PC-3 (cell line): Measurements from ENCODE around the gene DCAF5. TPM values are rescaled to one million over a fixed set of nuclear protein-coding genes. Genes with fewer than 3 reads are reported as not detected.

Experiments used
- ATAC-seq: fragments of 200-7000 bp; cut with Tn5 transposase; 2 replicates; pipeline ENCODE4 v1.9.1; 2020; ENCODE audit warnings: mild to moderate bottlenecking, moderate library complexity
- BruUV-seq: library from RNA; stranded (reverse); fragments of 400-500 nt; replicated peaks from 2 replicates; lab custom pipeline; 2021; lab: Mats Ljungman, UMichigan
- CTCF ChIA-PET: fragments of 300-600 bp; sonication (Branson Sonifier 250); formaldehyde crosslinking; loops from one replicate; lab custom pipeline; 2022; ENCODE audit warnings: antibody characterized with exemption; lab: Charles Lee
- POLR2A ChIA-PET: fragments of 300-600 bp; sonication (Branson Sonifier 250); formaldehyde crosslinking; loops from one replicate; lab custom pipeline; 2022; ENCODE audit warnings: antibody characterized with exemption; ENCODE audit not compliant: unreplicated experiment; lab: Charles Lee
- DNase-seq: peaks from one replicate; pipeline ENCODE4 v3.0.0-alpha.2; 2015
- H2AFZ ChIP-seq: fragments of 300-600 bp; sonication (generic); 2 replicates; pipeline ENCODE4 v1.6.0; 2016; ENCODE audit warnings: antibody characterized with exemption, low read length
- H3F3A ChIP-seq: fragments of 300-600 bp; sonication (generic); one replicate; pipeline ENCODE4 v1.6.0; 2017; ENCODE audit warnings: antibody characterized with exemption, low read length, control low read depth, mild to moderate bottlenecking; ENCODE audit not compliant: unreplicated experiment
- H3K27ac ChIP-seq: fragments of 300-600 bp; sonication (generic); 2 replicates; pipeline ENCODE4 v1.5.1; 2016; ENCODE audit warnings: mild to moderate bottlenecking, low read length
- H3K27me3 ChIP-seq: fragments of 300-600 bp; sonication (generic); 2 replicates; pipeline ENCODE4 v1.6.1; 2016; ENCODE audit warnings: low read length, mixed read lengths
- H3K36me3 ChIP-seq: fragments of 300-600 bp; sonication (generic); 2 replicates; pipeline ENCODE4 v1.6.1; 2016; ENCODE audit warnings: low read depth, mixed run types, low read length, mixed read lengths
- H3K4me1 ChIP-seq: fragments of 300-600 bp; sonication (generic); 2 replicates; pipeline ENCODE4 v1.5.1; 2016; ENCODE audit warnings: low read length; ENCODE audit not compliant: insufficient read depth
- H3K4me2 ChIP-seq: fragments of 300-600 bp; sonication (generic); 2 replicates; pipeline ENCODE4 v1.6.0; 2016; ENCODE audit warnings: low read length
- H3K4me3 ChIP-seq: fragments of 300-600 bp; sonication (generic); 2 replicates; pipeline ENCODE4 v1.5.1; 2016; ENCODE audit warnings: mild to moderate bottlenecking, low read length, mixed read lengths
- H3K79me2 ChIP-seq: fragments of 300-600 bp; sonication (generic); 2 replicates; pipeline ENCODE4 v1.6.1; 2017; ENCODE audit warnings: low read length, mixed read lengths
- H3K9ac ChIP-seq: fragments of 300-600 bp; sonication (generic); 2 replicates; pipeline ENCODE4 v1.6.0; 2016; ENCODE audit warnings: mild to moderate bottlenecking, low read length
- H3K9me2 ChIP-seq: fragments of 300-600 bp; sonication (generic); replicated peaks from 2 replicates; pipeline ENCODE4 v1.6.1; 2016; ENCODE audit warnings: mixed run types, low read length, mixed read lengths
- H3K9me3 ChIP-seq: fragments of 300-600 bp; sonication (generic); 2 replicates; pipeline ENCODE4 v1.6.1; 2016; ENCODE audit warnings: low read length, mixed read lengths
- H4K20me1 ChIP-seq: fragments of 300-600 bp; sonication (generic); 2 replicates; pipeline ENCODE4 v1.6.1; 2016; ENCODE audit warnings: low read length, mixed read lengths
- EZH2 ChIP-seq: fragments of 300-600 bp; sonication (generic); IDR thresholded peaks from one replicate; pipeline ENCODE4 v1.6.1; 2017; ENCODE audit warnings: antibody characterized with exemption, mild to moderate bottlenecking, low read length; ENCODE audit not compliant: unreplicated experiment
- EZH2phosphoT487 ChIP-seq: fragments of 300-600 bp; sonication (generic); IDR thresholded peaks from 2 replicates; pipeline ENCODE4 v1.6.1; 2018; ENCODE audit warnings: mild to moderate bottlenecking, antibody characterized with exemption, low read length, borderline replicate concordance
- intact Hi-C: fragments of 100-400 bp; cut with micrococcal nuclease; formaldehyde crosslinking; loops from 2 replicates; pipeline ENCODE4 v1.9.0; 2023
- total RNA-seq: library from RNA; depleted of rRNA; stranded (reverse); fragments of >200 nt; gene quantifications from 2 replicates; pipeline ENCODE4 v1.2.3, GENCODE V29; 2014
- TF ChIP-seq, protein P1 (sequence below): fragments of 300-600 bp; sonication (generic); conservative IDR thresholded peaks from 2 replicates; pipeline ENCODE4 v1.5.1; 2017; ENCODE audit warnings: antibody characterized with exemption, low read depth, mild to moderate bottlenecking, low read length

DCAF5 gene
- total RNA-seq, 1 experiment from 2014 or later = 17.5 TPM

DNA sequence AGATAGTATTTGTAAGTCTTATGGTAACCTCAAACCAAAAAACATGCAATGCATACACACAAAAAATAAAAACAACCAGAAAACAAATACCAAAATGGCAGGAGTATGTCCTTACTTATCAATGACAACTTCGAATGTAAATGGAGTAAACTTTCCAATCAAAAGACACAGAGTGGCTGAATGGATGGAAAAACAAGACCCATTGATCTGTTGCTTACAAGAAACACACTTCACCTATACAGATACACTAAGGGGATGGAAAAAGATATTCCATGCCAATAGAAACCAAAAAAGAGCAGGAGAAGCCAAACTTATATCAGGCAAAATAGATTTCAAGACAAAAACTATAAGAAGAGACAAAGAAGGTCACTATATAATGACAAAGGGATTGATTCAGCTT, 8.7 kb upstream of the DCAF5 start:
- peaks cover 6% of the 10 kb centered on the region; the same call in 1 of the 2 replicates for H3K27me3 ChIP-seq
- no peak overlapping the region for H3K4me3 ChIP-seq
- TF ChIP-seq, protein P1, sequence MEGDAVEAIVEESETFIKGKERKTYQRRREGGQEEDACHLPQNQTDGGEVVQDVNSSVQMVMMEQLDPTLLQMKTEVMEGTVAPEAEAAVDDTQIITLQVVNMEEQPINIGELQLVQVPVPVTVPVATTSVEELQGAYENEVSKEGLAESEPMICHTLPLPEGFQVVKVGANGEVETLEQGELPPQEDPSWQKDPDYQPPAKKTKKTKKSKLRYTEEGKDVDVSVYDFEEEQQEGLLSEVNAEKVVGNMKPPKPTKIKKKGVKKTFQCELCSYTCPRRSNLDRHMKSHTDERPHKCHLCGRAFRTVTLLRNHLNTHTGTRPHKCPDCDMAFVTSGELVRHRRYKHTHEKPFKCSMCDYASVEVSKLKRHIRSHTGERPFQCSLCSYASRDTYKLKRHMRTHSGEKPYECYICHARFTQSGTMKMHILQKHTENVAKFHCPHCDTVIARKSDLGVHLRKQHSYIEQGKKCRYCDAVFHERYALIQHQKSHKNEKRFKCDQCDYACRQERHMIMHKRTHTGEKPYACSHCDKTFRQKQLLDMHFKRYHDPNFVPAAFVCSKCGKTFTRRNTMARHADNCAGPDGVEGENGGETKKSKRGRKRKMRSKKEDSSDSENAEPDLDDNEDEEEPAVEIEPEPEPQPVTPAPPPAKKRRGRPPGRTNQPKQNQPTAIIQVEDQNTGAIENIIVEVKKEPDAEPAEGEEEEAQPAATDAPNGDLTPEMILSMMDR = no peak
- TF ChIP-seq EZH2 = no peak
- TF ChIP-seq EZH2phosphoT487 = no peak
- intact Hi-C loops = no loop called here
- no peaks in the 10 kb centered on the region for H4K20me1 ChIP-seq
- no peaks in the 10 kb centered on the region for H3K9me2 ChIP-seq
- H2AFZ ChIP-seq = no peak overlapping the region
- BruUV-seq = no TSS peak
- no peaks in the 10 kb centered on the region for H3K4me1 ChIP-seq
- H3K36me3 ChIP-seq = no peaks in the 10 kb centered on the region
- no peak for DNase-seq
- H3K4me2 ChIP-seq = no peak overlapping the region
- no peaks in the 10 kb centered on the region for H3K79me2 ChIP-seq
- H3F3A ChIP-seq = no peaks in the 10 kb centered on the region
- ChIA-PET CTCF (no interaction called here), POLR2A (no interaction called here)
- no peak for ATAC-seq
- no peak overlapping the region for H3K27ac ChIP-seq
- H3K9ac ChIP-seq = no peak overlapping the region
- H3K9me3 ChIP-seq = peaks cover 3% of the 10 kb centered on the region; the same call in 1 of the 2 replicates

DNA sequence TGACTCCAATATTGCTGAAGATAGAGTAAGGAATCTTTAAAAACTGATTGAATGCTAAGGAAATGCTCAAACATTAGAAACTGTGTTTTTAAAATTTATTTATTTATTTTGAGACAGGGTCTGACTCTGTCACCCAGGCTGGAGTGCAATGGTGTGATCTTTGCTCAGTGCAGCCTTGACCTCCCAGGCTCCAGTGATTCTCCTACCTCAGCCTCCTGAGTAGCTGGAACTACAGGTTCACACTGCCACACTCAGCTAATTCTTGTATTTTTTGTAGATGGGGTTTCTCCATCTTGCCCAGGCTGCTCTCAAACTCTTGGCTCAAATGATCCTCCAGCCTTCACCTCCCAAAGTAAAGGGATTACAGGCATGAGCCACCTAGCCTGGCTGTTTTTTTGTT, 3.3 kb upstream of the DCAF5 start:
- CTCF ChIA-PET = no interaction called here
- no peak for ATAC-seq

DNA sequence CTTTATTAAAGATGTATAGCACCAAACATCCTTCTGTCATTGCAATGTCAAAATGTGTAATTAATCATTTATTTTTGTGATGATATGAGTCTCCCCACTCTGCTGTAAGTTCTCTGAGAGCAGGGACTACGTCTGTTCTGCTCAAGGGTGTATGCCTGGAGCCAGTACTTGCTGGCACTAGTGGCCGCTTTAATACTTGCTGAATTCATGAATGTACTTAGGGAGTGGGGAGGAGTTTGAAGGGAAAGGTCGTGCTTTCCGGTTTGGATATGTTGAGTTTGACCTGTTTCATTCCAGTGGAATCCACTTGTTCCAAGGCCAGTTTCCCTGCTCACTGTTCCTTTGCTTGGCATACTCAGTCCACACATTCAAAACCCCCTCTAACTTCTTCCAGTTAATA, 1.9 kb upstream of the DCAF5 start:
- no peaks in the 10 kb centered on the region for H3K9me3 ChIP-seq
- BruUV-seq = no TSS peak
- peak overlapping the region; percentile 56 for H2AFZ ChIP-seq
- no peaks in the 10 kb centered on the region for H4K20me1 ChIP-seq
- peaks cover 30% of the 10 kb centered on the region for H3K4me1 ChIP-seq
- H3K9me2 ChIP-seq = no peaks in the 10 kb centered on the region
- intact Hi-C loops = no loop called here
- DNase-seq (peak; percentile 70), ATAC-seq (peak; percentile 20)
- H3K9ac ChIP-seq = no peak overlapping the region
- H3K4me2 ChIP-seq = peak overlapping the region; percentile 96; the same call in 1 of the 2 replicates
- TF ChIP-seq, protein P1 = 0 out of 2 replicates have a peak, but pooled peaks have one; percentile 24
- no peak for TF ChIP-seq EZH2
- H3K79me2 ChIP-seq = peaks cover 25% of the 10 kb centered on the region
- no peaks in the 10 kb centered on the region for H3F3A ChIP-seq
- H3K4me3 ChIP-seq = no peak overlapping the region
- no peak overlapping the region for H3K27ac ChIP-seq
- H3K27me3 ChIP-seq = no peaks in the 10 kb centered on the region
- CTCF ChIA-PET = no interaction called here
- no peaks in the 10 kb centered on the region for H3K36me3 ChIP-seq
- POLR2A ChIA-PET = no interaction called here

More for the DNA sequence above, 3.3 kb upstream of the DCAF5 start:
- no peaks in the 10 kb centered on the region for H3K27me3 ChIP-seq
- peaks cover 16% of the 10 kb centered on the region for H3K4me1 ChIP-seq
- no peak overlapping the region for H3K4me2 ChIP-seq
- no peak overlapping the region for H3K9ac ChIP-seq
- H4K20me1 ChIP-seq = no peaks in the 10 kb centered on the region
- peaks cover 11% of the 10 kb centered on the region for H3K79me2 ChIP-seq
- no peaks in the 10 kb centered on the region for H3F3A ChIP-seq
- POLR2A ChIA-PET = interaction anchor here (0.7 kb wide), 1 partner anchor 179 kb away, joined by 6 read pairs; no protein-coding TSS in a partner anchor
- no peak overlapping the region for H2AFZ ChIP-seq
- no peak for DNase-seq
- no peak overlapping the region for H3K27ac ChIP-seq
- no peak for TF ChIP-seq EZH2phosphoT487
- no peak overlapping the region for H3K4me3 ChIP-seq
- H3K36me3 ChIP-seq = no peaks in the 10 kb centered on the region
- no peaks in the 10 kb centered on the region for H3K9me3 ChIP-seq
- intact Hi-C loops = no loop called here
- BruUV-seq = no TSS peak
- no peaks in the 10 kb centered on the region for H3K9me2 ChIP-seq
